GM18517 (cell line): ENCODE results near the gene ABCC10.
A peak's percentile ranks its signal among the peaks of the same experiment; 100 is the strongest.
"Not testable (repeated sequence)": the region's sequence is repeated elsewhere in the genome, so short reads cannot be mapped to it uniquely, and the experiment has no call there.

Source experiments
- ATAC-seq: cut with Tn5 transposase; IDR thresholded peaks from one replicate; pipeline ENCODE4 v1.9.1; 2021; ENCODE audit warnings: mild to moderate bottlenecking, moderate library complexity; ENCODE audit not compliant: unreplicated experiment

Gene ABCC10, protein sequence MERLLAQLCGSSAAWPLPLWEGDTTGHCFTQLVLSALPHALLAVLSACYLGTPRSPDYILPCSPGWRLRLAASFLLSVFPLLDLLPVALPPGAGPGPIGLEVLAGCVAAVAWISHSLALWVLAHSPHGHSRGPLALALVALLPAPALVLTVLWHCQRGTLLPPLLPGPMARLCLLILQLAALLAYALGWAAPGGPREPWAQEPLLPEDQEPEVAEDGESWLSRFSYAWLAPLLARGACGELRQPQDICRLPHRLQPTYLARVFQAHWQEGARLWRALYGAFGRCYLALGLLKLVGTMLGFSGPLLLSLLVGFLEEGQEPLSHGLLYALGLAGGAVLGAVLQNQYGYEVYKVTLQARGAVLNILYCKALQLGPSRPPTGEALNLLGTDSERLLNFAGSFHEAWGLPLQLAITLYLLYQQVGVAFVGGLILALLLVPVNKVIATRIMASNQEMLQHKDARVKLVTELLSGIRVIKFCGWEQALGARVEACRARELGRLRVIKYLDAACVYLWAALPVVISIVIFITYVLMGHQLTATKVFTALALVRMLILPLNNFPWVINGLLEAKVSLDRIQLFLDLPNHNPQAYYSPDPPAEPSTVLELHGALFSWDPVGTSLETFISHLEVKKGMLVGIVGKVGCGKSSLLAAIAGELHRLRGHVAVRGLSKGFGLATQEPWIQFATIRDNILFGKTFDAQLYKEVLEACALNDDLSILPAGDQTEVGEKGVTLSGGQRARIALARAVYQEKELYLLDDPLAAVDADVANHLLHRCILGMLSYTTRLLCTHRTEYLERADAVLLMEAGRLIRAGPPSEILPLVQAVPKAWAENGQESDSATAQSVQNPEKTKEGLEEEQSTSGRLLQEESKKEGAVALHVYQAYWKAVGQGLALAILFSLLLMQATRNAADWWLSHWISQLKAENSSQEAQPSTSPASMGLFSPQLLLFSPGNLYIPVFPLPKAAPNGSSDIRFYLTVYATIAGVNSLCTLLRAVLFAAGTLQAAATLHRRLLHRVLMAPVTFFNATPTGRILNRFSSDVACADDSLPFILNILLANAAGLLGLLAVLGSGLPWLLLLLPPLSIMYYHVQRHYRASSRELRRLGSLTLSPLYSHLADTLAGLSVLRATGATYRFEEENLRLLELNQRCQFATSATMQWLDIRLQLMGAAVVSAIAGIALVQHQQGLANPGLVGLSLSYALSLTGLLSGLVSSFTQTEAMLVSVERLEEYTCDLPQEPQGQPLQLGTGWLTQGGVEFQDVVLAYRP (N-terminal part only)

GRCh38 chr6:43427406-43428111 lies at the start of gene ABCC10:
Gene ABCC10, plus strand, starts transcription at chr6:43427541. Its CDS starts 438 bp downstream, at chr6:43427979.
- peak; percentile 89 for ATAC-seq

GRCh38 chr6:43377710-43378229 lies 49.6 kb upstream of the ABCC10 start:
- ATAC-seq: no peak

DNA sequence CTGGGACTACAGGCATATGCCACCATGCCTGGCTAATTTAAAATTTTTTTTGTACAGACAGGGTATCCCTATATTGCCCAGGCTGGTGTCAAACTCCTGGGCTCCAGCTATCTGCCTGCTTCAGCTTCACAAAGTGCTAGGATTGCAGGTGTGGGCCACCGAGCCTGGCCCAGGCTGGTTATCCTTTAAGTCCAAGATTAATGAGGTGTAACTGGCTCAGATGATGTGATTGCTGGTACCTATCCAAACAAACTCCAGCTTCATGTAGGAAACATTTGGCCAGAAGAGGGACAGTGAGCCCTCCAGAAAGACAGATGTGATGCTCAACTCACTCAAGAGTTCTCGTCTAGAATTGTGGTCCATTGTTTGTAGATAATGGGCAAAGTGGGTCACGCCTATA lies 48.7 kb upstream of the ABCC10 start:
- no peak for ATAC-seq

DNA sequence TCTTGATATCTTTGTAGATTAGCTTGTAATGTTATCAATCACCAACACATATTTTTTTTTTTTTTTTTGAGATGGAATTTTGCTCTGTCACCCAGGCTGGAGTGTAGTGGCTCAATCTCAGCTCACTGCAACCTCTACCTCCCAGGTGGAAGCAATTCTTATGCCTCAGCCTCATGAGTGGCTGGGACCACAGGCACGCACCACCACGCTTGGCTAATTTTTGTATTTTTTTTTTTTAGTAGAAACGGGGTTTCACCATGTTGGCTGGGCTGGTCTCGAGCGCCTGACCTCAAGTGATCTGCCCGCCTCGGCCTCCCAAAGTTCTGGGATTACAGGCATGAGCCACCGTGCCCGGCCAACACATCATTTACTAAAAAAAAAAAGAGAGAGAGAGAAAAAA lies 46.5 kb upstream of the ABCC10 start:
- not testable (repeated sequence) for ATAC-seq

DNA sequence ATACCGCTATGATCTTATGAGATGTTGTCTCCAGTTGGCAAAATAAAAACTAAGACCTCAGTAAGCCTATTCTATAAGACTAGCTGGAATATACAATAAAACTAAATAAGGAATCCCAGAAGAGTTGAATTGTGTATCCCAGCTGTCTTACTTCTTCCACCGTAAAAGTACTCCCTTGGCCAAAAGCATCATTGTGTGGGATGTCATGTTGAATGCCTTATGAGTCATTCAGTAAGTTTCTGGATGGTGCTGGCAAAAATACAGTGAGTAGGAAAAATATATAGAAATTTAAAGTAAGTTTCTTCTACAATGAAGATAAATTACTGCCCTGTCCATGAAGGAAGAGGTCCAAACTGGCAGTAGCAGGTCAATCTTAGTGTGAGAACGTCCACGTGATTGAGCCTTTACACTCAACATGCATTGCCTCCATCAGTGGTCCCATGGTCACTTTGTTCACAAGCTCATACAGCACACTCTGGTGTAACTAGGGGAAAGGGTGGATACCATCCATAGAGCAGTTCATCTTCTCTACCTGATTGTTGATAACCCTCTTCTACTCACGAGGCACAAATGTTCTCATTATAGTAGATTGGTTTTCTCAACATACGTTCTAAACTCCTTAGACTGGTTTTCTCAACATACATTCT lies 44.2 kb upstream of the ABCC10 start:
- ATAC-seq: no peak

DNA sequence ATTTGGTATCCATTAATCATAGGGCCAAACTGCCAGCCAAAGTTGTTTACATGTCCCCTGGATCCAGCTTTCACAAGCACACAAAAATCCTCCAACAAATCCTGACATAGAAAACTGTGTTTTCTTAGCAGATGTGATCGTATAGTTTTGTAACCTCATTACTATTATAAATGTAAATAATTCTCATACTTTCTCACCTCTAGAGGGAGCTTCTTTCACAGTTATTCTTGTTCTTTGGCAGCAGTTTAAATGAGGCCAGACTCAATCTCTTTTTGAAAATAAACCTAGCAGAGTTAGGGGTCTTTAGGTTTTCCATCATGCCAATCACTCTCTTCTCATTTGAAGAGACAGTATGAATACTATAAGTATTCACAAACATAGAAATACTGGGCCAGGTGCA lies 40.8 kb upstream of the ABCC10 start:
- no peak for ATAC-seq

GRCh38 chr6:43389730-43390295 lies 37.5 kb upstream of the ABCC10 start:
- no peak for ATAC-seq

GRCh38 chr6:43390753-43391439 lies 36.4 kb upstream of the ABCC10 start:
- ATAC-seq: not testable (repeated sequence)

- ATAC-seq: no peak
Observed at GRCh38 chr6:43391440-43392031, 35.8 kb upstream of the ABCC10 start.

DNA sequence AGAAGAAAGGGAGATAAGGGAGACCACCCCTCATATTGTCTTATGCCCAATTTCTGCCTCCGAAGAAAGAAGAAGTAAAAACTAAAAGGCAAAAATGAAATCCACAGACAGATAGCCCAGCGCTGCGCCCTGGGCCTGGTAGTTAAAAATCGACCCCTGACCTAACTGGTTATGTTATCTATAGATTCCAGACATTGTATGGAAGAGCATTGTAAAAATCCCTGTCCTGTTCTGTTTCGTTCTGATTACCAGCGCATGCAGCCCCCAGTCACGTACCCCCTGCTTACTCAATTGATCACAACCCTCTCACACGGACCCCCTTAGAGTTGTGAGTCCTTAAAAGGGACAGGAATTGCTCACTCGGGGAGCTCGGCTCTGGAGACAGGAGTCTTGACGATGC lies 34.2 kb upstream of the ABCC10 start:
- ATAC-seq: not testable (repeated sequence)

DNA sequence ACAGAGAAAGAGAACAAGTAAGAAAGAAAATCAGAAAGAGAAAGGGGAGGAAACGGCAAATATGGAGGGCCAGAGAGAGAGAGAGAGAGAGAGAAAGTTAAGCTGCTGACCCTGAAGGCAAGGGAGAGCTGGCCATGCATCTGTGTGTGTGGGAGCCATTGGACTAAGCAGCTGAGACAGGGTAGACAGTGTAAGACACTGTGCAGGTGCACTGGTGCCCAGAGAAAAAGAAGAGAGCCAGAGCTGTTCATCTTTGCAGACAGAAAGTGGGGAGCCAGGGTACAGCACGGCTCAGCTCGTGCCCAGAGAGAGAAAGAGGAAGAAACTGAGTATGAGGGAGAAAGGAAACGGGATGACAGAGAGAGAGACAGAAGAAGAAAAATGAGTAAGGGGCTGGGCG lies 33.7 kb upstream of the ABCC10 start:
- no peak for ATAC-seq

- ATAC-seq: no peak
Observed at GRCh38 chr6:43394982-43395381, 32.4 kb upstream of the ABCC10 start.

- ATAC-seq: no peak
Observed at GRCh38 chr6:43395776-43396175, 31.6 kb upstream of the ABCC10 start.

GRCh38 chr6:43396408-43397149 lies 30.8 kb upstream of the ABCC10 start:
- no peak for ATAC-seq

DNA sequence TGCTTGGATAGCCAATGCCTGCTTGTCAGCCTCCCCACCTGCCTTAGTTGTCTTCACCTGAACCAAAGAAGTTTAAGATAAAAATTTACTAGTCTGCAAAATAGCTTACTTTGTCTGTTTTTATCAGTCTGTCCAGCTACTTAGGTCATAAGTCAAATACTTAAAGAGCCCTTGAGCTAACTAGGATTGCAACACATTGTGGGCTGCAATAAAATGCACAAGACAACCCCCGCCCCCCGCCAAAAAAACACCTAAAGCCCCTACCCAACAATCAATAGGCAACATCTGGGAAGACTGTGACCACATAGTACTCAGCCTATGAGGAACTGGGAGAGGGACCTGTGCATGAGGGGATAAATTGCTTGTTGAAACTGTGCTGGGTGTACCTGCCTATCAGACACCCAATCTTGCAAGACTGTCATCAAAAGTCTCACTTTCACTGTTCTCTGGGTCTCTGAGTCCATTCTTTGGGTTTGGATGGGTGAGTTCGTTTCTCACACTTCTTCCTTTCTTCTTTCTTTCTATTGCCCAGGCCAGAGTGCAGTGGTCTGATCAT lies 27.3 kb upstream of the ABCC10 start:
- no peak for ATAC-seq

DNA sequence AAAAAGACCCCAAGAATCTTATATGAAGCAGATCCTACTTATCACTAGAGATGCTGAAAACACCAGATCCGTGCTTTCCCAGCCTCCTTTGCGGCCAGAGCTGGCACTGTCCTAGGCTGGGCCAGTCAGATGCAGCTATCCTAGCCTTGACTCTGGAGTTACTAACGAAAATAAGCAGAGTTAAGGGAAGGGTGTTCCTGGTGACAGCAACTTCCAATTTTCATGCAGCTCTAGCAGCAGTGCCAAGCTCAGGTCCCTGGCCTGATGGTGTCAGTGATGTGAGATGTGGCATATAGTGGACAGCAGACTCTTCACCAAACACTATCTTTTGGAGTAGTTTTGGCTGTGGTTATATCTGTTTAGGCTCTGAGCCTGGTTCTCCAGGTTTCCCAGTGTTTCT lies 25.6 kb upstream of the ABCC10 start:
- ATAC-seq: no peak

DNA sequence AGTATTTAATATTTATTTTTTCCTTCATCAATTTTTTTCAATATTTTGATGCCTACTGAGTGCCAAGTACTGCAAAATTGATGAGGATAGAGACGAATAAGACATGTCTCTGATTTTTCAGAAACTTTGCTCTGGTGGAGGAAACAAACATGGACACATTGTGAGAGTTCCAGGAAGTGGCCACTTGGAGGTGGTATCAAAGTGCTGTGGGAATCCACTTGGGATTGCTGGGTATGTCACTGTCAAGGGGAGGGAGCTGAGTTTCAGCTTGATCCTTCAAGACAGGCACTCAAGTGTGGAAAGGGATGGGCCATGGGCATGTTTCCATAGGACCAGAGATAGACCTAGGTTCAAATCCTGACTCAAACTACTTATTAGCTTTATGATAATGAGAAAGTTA lies 24.5 kb upstream of the ABCC10 start:
- ATAC-seq: no peak
